GM21367 (cell line): ENCODE measurements around the gene C11orf91.
"Not testable (repeated sequence)": the region's sequence is repeated elsewhere in the genome, so short reads cannot be mapped to it uniquely, and the experiment has no call there.

Source experiments
- ATAC-seq: cut with Tn5 transposase; IDR thresholded peaks from one replicate; pipeline ENCODE4 v1.9.1; 2021; ENCODE audit not compliant: unreplicated experiment

Gene C11orf91, protein sequence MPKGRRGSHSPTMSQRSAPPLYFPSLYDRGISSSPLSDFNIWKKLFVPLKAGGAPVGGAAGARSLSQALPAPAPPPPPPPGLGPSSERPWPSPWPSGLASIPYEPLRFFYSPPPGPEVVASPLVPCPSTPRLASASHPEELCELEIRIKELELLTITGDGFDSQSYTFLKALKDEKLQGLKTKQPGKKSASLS

DNA sequence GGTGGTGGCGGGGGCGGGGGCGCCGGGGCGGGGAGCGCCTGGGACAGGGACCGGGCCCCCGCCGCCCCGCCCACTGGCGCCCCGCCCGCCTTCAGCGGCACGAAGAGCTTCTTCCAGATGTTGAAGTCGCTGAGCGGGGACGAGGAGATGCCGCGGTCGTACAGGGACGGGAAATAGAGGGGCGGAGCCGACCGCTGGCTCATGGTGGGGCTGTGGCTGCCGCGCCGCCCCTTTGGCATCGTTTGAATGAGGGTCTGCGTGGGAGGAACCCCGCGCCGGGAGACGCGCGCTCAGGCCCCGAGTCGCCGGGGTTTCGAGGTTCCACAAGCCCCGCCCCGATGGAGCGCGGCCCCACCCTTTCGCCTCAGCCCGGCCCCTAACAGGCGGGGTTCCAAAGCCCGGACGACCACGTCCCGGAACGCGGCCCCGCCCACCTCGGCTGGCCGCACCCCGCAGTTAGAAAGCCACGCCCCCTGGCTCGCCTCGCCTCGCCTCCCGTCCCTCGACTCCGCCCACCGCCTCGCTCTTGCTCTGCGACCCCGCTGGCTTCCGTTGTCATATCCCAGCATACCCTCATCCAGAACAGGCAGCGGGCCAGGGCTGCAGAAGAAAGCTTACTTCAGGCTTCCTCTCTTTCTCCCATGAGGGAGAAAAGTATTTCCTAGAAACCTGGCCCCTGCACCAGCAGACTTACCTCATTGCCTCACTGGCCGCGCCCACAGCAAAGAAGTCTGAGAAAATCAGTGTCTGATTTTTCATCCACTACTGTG, at the start of gene C11orf91:
Gene C11orf91 (minus strand): TSS at position 325 of the 770 bp plus-strand sequence. CDS start 86 bp downstream, at position 239.
- peak; percentile 89 for ATAC-seq

DNA sequence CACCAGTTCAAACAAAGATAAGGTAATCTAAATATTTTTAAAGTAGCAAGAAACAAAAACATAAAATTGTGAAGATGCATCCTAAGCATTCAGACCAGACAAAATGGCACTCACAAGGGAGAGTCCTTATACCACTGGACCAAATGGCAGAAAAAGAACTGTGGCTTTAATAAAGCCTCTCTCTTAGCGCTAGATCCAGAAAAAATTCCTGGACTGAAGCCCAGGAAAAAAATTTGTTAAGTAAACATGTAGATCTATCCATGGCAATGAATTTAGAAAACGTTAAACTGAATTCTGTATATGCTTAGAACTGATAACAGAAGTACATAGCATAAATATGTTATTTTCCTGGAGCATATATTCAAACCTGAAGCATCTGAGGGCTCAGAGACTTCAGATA, 47.4 kb upstream of the C11orf91 start:
- no peak for ATAC-seq

DNA sequence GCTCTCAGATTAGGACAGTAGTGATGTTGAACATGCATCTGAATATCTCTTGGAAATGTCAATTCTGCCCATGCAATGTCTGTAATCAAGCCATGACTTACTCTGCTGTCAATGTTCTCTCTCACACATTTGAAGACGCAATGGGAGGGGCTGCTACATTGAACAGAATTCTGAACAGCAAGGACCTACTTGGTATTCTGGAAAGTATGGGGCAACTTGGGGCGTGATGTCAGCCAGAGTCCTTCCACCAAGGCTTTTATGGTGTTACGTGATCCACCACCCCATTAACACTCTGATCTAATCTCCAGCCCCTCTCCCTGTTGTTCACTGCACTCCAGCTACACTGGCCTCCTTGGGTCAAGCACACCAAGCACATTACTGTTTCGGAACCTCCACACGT, 42.7 kb upstream of the C11orf91 start:
- ATAC-seq, result no peak

DNA sequence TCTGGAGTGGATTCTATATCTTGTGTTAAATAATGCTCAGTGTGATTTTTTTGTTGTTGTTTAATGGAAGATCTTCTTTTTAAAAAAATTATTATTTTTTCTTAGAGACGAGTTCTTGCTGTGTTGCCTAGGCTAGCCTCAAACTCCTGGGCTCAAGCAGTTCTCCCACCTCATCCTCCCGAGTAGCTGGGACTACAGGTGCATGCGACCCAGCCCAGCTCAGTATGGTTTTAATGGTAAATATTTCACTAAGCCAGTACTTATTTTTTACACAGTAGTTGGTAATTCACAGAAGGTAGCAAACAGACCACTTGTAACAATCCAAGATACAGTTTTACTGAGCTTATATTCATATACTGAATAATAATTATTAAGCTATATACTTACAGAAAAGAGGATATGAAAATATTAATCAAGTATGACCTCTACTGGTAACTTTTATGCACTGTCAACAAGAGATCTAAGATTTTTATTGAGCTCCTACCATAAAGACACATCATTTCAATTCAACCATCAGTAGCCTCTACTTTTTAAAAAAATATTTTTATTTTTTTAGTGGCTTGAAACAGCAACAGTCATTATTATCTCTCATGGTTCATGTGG, 41.7 kb upstream of the C11orf91 start:
- ATAC-seq, result no peak

DNA sequence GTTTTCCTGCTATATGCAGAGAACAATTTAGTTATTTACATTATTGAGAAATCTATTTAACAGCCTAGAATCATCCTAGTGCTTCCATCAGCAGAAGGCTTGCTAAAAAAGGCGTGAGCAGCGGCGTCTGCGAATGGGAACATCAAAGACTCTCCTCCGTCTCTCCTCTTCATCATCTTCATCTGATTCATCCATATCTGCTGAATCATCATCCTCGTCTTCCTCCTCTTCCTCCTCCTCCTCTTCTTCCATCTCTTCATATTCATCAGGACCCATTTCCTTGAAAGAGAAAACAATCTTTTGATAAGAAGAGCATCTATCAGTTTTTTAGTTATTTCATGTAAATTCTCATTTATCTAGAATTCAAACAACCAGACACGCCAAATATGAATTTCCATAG, 41.2 kb upstream of the C11orf91 start:
- no peak for ATAC-seq

DNA sequence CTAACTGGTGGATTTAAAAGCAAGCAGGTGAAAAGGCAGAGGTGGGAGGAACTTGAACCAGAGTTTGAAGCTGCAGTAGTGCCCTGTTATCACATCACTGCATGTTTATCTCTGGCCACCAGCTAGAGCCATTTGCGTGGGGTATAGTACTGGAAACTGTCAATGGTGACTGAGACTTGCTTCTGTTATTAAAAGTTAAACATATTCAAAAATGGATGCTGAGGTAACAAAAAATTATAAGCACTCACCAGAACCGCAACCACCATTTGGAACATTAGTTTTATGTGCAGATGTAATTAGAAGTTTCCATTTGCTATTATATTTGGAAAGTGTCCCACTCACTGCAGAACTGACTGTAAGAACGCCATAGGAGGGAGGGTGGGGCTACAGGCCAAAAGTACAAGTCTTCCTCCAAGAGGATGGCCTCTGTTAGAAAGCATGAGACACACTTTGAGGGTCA, 36.8 kb upstream of the C11orf91 start:
- no peak for ATAC-seq

DNA sequence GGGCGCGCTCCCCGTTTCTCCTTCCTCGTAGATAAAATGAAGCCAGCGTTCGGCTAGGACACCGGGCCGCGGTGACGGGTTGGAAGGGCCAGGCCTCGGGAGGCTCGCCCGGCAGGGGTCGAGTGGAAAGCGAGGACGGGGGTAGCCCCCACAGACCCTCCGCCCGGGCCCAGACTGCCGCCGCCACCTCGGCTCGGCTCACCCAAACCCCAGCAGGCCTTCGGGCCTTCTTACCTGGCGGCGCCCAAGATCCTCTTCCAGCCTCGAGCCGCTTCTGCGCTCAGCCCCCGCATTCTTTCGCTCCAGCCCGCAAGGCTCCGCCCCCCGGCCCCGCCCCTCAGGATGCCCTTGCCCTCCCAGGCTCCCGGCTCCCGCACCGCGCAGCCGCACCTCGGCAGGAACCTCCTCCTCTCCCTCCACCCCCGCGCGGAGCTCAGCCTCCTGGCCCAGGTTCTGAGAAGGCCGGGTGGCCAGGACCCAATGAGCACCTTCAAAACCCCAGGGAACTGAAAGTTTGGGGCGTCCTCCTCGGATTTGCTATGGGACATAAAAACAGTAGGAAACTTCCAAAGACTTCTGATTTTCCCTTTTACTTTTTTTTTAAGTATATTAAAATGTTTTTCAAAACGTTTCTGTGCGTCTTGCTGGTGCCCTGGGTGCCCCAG, 35.7 kb upstream of the C11orf91 start, which contains the start of gene CD59:
Gene CD59 (minus strand): TSS at position 276 of the 665 bp plus-strand sequence. CDS start 13,978 bp downstream, outside the sequence.
- ATAC-seq, result peak; percentile 54

DNA sequence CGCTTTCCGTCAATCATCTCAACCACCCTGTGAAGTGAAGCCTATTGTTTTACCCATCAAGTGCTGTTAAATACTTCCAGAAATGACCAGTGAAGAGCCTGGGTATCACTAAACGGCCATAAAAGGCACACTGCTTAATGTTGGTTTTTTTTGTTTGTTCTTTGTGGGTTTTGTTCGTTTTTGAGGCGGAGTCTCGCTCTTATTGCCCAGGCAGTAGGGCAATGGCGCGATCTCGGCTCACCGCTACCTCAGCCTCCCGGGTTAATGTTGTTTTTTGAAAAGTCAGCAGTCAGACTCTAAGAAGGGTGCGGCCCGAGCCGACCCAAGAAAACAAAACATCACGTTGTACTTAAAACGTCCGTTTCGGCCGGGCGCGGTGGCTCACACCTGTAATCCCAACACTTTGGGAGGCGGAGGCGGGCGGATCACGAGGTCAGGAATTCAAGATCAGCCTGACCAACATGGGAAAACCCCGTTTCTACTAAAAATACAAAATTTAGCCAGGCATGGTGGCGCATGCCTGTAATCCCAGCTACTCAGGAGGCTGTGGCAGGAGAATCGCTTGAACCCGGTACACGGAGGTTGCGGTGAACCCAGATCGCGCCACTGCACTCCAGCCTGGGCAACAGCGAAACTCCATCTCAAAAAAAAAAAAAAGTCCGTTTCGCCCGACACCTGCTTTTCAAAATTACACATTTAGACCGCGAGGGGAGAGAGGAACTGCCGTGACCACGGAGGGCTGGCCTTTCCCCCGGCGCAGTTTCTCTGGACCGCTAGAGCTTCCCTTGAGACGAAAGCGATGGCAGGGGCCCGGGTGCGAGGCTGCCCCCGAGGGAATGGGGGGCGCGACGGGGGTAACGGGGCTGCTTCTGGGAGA, 34.9 kb upstream of the C11orf91 start:
- peak; percentile 41 for ATAC-seq

DNA sequence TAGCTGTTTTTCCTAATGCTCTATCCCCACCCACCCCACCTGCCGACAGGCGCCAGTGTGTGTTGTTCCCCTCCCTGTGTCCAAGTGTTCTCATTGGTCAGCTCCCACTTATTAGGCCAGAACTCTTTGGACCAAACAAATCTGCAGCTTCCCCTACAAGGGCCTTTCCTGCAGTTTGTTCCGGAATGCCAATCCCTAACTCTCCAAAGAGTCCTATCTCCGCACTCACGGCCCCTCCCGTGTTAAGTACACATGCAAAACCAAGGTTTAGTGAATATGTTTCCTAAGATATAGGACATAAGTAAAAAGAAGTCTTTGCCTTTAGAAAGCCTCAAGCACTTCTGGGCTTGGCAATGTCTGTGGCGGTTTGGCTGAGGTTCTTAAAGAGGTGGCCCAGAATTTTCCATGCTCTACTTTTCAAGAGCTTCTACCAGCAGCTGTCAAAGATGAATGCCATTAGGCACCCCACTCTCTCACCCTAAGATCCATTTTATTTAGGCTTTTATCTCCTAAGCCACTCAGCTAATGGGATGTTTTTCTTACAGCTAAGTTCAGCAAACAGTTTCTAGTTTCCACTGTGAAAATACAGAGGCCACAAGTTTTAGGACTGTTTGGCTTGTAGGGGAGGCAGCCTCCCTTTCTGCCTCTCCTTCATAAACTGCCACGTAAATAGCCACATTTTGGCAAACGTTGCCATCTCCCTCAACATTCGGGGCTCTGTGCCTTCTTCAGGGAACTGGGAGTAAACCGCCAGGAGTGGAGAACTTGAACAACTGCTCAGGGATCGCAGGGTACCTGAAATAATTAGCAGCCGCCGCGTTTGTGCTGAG, 34.0 kb upstream of the C11orf91 start:
- no peak for ATAC-seq

DNA sequence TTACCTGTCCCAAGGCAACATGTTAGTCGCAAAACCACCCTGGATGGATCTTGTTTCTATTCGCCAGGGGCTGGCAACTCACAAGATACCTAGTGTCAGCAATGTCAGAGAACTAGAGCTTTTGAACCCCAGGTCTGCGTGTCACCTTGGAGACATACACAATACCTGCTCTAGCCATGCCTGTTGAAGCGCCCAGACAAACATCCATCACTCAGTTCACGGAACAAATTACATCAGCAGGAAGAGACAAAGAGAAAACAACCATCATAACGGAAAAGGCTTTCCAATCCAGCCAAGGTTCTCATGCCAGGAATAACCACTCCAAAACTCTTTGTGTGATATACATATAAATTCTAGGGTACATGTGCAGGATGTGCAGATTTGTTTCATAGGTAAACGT, 33.4 kb upstream of the C11orf91 start:
- no peak for ATAC-seq

DNA sequence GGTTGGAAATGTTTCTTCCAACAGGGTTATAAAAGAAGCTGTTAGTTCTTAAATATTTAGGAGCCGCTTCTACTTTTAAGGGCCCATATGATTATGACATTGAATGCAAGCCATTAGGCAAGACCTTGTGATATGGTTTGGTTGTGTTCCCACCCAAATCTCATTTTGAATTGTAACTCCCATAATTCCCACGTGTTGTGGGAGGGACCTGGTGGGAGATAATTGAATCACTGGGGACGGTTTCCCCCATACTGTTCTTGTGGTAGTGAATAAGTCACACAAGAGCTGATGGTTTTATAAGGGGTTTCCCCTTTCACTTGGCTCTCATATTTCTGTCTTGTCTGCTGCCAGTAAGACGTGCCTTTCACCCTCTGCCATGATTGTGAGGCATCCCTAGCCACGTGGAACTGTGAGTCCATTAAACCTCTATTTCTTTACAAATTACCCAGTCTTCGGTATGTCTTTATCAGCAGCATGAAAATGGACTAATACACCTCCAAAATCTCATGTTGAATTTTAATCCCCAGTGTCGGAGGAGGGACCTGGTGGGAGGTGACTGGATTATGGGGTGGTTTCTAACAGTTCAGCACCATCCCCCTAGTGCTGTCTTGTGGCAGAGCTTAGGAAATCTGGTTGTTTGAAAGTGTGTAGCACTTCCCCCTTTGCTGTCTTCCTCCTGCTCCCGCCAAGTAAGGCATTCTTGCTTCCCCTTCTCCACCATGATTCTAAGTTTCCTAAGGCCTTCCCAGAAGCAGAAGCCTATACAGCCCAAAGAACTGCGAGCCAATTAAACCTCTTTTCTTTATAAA, 31.3 kb upstream of the C11orf91 start:
- no peak for ATAC-seq

DNA sequence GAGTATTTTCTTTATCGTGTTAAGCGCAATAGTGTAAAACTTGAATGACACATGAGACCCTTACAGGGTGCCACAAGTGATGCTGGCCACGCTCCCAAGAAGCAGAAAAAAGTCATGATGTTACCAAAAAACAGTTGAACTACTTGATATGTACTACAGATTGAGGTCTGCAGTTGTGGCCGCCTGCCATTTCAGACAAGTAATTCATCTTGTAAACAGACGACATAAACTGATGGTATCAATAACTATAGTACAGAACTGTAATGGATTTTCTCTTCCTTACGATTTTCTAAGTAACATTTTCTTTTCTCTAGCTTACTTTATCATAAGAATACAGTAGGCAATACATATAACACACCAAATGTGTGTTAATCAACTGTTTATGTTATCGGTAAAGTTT, 30.1 kb upstream of the C11orf91 start:
- no peak for ATAC-seq

DNA sequence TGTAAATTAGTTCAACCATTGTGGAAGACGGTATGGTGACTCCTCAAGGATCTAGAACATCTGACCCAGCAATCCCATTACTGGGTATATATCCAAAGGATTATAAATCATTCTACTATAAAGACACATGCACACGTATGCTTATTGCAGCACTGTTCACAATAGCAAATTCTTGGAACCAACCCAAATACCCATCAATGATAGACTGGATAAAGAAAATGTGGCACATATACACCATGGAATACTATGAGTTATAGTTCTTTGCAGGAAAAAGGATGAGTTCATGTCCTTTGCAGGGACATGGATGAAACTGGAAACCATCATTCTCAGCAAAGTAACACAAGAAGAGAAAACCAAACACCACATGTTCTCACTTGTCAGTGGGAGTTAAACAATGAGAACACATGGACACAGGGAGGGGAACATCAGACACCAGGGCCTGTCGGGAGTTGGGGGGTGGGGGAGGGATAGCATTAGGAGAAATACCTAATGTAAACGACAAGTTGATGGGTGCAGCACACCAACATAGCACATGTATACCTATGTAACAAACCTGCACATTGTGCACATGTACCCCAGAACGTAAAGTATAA, 28.5 kb upstream of the C11orf91 start:
- ATAC-seq, result not testable (repeated sequence)

DNA sequence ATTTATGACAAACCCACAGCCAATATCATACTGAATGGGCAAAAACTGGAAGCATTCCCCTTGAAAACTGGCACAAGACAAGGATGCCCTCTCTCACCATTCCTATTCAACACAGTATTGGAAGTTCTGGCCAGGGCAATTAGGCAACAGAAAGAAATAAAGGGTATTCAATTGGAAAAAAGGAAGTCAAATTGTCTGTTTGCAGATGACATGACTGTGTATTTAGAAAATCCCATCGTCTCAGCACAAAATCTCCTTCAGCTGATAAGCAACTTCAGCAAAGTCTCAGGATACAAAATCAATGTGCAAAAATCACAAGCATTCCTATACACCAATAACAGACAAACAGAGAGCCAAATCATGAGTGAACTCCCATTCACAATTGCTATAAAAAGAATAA, 26.9 kb upstream of the C11orf91 start:
- not testable (repeated sequence) for ATAC-seq

DNA sequence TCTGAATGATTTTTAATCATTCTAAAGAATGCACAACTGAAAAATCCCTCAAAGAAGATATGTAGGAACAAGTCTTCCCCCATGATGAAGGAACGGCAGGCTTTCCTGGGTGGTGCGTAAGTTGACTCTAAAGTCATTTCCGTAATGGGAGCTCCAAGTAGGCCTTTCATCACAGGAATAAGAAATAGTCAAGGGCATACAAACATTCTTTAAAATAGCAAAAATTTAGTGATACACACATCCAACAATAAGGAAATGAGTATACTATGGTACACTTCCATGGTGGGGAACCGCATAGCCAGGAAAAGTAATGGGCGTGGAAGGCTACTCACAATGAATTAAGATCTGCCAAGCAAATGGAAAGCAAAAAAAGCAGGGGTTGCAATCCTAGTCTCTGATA, 24.9 kb upstream of the C11orf91 start:
- ATAC-seq, result no peak

DNA sequence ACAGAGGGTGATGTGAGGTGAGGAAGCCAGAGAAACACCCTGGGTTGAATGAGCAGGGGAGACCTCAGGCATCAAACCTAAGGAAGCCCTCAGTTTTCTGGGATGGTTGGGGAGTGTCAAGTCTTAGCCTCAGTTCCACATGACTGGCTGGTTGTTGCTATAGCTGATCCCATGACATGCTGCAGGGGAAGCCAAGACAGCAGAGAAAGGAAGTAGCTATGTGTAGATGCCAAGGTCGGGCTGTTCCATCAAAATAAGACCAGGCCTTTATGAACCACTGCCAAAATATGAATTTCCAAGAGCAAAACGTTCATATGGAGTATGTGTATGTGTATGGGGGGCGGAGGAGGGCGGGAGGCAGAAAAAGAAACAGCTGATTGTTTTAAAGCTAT, 24.0 kb upstream of the C11orf91 start:
- no peak for ATAC-seq

DNA sequence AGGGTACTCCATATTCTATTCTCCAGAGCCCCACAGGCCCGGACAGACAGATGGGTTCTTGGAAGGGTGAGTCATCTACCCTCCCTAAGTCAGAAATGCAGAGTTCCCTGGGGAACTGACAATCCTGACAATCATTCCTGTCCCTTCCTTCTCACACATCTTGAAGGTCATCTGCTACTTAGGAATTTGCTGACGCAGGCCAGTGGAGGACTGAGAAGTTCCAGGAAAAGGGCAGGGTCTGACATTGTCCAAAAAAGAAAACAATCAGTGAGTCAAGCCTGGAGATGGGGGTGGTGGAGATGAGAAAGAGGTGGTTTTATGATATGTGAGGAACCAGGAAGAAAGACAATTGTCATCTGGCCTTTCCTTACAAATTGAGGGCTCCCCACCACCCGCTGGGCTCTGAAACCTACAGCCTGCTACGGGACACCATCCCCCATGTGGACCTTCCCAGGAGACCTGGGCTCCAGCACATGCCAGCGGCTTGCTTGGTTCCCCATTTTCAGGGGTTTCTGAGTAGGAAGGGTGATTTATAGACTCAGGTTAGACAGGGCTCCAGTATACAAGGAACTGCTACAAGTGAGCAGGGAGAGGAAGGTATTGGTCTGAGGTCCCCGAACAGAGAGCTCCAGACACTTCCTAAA, 22.7 kb upstream of the C11orf91 start:
- ATAC-seq, result no peak
